ENCODE measurements around the gene NQO1. TPM values are rescaled to one million over a fixed set of nuclear protein-coding genes. Genes with fewer than 3 reads are reported as not detected.

Gene NQO1
- total RNA-seq, 1 donor from 2014 or later = 9.8 TPM

DNA sequence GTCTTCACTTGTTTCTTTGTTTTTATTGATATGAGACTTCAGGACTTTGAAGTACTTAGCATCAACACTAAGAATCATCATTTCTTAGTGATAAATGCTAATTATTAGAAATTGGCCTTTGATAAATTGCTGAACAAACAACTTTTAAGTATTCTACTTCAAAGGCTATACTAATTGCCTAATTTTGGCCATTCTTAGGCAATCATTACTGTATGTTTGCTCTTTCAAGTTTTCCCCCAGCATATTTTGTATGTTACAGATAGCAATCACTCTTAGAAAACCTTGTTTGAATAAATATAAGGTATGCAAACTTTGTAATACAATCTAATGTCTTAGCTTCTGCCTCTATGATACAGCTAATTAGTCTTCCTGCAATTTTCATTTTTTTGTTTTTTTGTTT lies 46.0 kb downstream of the NQO1 start:
- H3K27me3 Mint-ChIP-seq (ENCODE audit: insufficient read depth) = no peaks in the 10 kb centered on the region
- H3K4me1 Mint-ChIP-seq (ENCODE audit: low read depth) = no peaks in the 10 kb centered on the region
- no peak overlapping the region for H3K27ac Mint-ChIP-seq
- intact Hi-C loops (cut with micrococcal nuclease) = loop anchor here (10.0 kb wide), 1 partner anchor 186 kb away; no protein-coding TSS in a partner anchor
- DNase-seq (ENCODE audit: low spot score) = no peak
- no peaks in the 10 kb centered on the region for H3K9me3 Mint-ChIP-seq
- H3K36me3 Mint-ChIP-seq (ENCODE audit: low read depth) = peaks cover 29% of the 10 kb centered on the region
- H3K4me3 Mint-ChIP-seq = no peak overlapping the region

DNA sequence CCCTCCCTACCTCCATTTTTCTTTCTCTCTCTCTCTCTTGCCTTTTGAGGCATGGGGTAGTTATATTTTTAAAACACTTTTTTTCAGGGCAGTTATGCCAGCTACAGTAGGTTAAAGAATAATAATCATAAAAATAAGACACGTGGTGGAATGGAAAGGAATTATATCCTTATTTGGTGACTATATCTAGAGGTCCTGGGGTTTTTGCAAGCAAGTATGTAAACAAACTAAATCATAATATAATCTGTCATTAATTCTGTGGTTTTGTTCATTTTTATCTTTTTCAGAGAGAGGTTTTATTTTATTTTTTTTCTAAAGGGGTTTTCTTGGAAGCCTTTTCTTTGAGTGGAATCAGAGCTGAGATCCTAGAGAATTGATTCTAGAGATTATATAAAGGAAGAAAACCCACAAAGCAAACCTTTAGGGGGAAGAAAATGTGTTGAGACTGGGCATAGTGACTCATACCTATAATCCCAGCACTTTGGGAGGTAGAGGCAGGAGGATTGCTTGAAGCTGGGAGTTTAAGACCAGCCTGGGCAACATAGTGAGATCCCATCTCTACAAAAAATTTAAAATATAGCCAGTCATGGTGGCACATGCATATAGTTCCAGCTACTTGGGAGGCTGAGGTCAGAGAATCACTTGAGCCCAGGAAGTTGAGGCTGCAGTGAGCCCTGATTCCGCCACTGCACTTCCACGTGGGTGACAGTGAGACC lies 53.2 kb downstream of the NQO1 start:
- Mint-ChIP-seq H3K36me3 (ENCODE audit: low read depth) (peaks cover 35% of the 10 kb centered on the region), H3K9me3 (no peaks in the 10 kb centered on the region), H3K27me3 (ENCODE audit: insufficient read depth) (no peaks in the 10 kb centered on the region), H3K4me3 (no peak overlapping the region), H3K27ac (no peak overlapping the region), H3K4me1 (ENCODE audit: low read depth) (peaks cover under 1% of the 10 kb centered on the region)
- intact Hi-C loops (cut with micrococcal nuclease) = no loop called here
- no peak for DNase-seq (ENCODE audit: low spot score)

- H3K4me1 Mint-ChIP-seq (ENCODE audit: low read depth) = peaks cover 7% of the 10 kb centered on the region
- H3K27ac Mint-ChIP-seq = no peak overlapping the region
- H3K36me3 Mint-ChIP-seq (ENCODE audit: low read depth) = peaks cover 36% of the 10 kb centered on the region
- H3K9me3 Mint-ChIP-seq = no peaks in the 10 kb centered on the region
- H3K4me3 Mint-ChIP-seq = no peak overlapping the region
- DNase-seq (ENCODE audit: low spot score) = no peak
- intact Hi-C loops (cut with micrococcal nuclease) = no loop called here
- H3K27me3 Mint-ChIP-seq (ENCODE audit: insufficient read depth) = no peaks in the 10 kb centered on the region
Observed at GRCh38 chr16:69672315-69672997, 53.9 kb downstream of the NQO1 start.

DNA sequence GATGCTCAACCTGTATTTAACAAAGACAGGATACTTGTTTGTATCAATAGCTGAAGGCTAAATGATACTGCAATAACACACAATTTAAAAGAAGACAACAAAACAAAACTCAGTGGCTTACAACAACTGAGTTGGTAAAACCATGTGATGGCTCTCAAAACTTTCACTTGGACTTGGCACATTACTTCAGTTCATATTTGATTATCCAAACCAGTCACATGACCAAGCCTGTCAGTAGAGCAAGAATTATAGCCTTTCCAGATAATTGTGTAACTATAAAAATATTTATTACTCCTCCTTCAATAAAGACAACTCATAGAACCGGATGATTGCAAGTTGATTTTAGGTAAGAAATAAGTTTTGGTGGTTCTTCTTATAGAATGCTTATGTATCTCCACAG lies 56.8 kb downstream of the NQO1 start:
- Mint-ChIP-seq H3K27me3 (ENCODE audit: insufficient read depth) (no peaks in the 10 kb centered on the region), H3K36me3 (ENCODE audit: low read depth) (peaks cover 26% of the 10 kb centered on the region), H3K4me3 (no peak overlapping the region), H3K27ac (no peak overlapping the region), H3K9me3 (no peaks in the 10 kb centered on the region), H3K4me1 (ENCODE audit: low read depth) (peaks cover 9% of the 10 kb centered on the region)
- no peak for DNase-seq (ENCODE audit: low spot score)
- intact Hi-C loops (cut with micrococcal nuclease) = no loop called here

DNA sequence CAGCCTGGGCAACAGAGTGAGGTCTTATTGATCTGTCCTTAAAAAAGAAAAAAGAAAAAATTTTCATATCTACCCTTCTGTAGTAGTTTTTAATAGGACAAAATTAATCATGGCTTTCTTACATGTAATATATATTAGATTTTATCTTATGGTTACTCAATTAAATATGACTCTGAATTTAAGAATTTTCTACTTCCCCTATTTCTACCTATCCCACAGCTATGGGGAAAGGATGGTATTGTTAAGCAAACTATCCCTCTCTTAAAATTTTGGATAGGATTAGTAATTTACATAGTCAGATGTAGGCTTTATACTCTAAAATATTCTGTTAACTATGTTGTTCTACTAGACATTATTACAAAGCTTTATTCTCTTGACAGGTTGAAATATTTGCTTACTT lies 62.5 kb downstream of the NQO1 start:
- Mint-ChIP-seq H3K27me3 (ENCODE audit: insufficient read depth) (no peaks in the 10 kb centered on the region), H3K36me3 (ENCODE audit: low read depth) (peaks cover 19% of the 10 kb centered on the region), H3K9me3 (no peaks in the 10 kb centered on the region), H3K27ac (no peak overlapping the region), H3K4me1 (ENCODE audit: low read depth) (peaks cover 9% of the 10 kb centered on the region), H3K4me3 (no peak overlapping the region)
- no peak for DNase-seq (ENCODE audit: low spot score)
- intact Hi-C loops (cut with micrococcal nuclease) = no loop called here

- peaks cover 6% of the 10 kb centered on the region for H3K4me1 Mint-ChIP-seq (ENCODE audit: low read depth)
- DNase-seq (ENCODE audit: low spot score) = no peak
- no peaks in the 10 kb centered on the region for H3K27me3 Mint-ChIP-seq (ENCODE audit: insufficient read depth)
- no peak overlapping the region for H3K4me3 Mint-ChIP-seq
- H3K9me3 Mint-ChIP-seq = no peaks in the 10 kb centered on the region
- peaks cover 15% of the 10 kb centered on the region for H3K36me3 Mint-ChIP-seq (ENCODE audit: low read depth)
- intact Hi-C loops (cut with micrococcal nuclease) = no loop called here
- no peak overlapping the region for H3K27ac Mint-ChIP-seq
Observed at GRCh38 chr16:69662901-69663300, 63.5 kb downstream of the NQO1 start.

GRCh38 chr16:69660166-69660565 lies 66.2 kb downstream of the NQO1 start:
- intact Hi-C loops (cut with micrococcal nuclease) = no loop called here
- Mint-ChIP-seq H3K4me3 (no peak overlapping the region), H3K4me1 (ENCODE audit: low read depth) (no peaks in the 10 kb centered on the region), H3K27me3 (ENCODE audit: insufficient read depth) (no peaks in the 10 kb centered on the region), H3K36me3 (ENCODE audit: low read depth) (peaks cover 22% of the 10 kb centered on the region), H3K9me3 (no peaks in the 10 kb centered on the region), H3K27ac (no peak overlapping the region)
- no peak for DNase-seq (ENCODE audit: low spot score)

Other genes with a start within 250 kb of the NQO1 start
- 54.2 and 54.4 TPM in 2 replicates for gene NFAT5, start 160.6 kb downstream of the NQO1 start, total RNA-seq
- gene NOB1, start 28.4 kb upstream of the NQO1 start, total RNA-seq = 132 and 133 TPM in 2 replicates
- gene WWP2, start 35.8 kb upstream of the NQO1 start, total RNA-seq = 53.8 and 58.3 TPM in 2 replicates
- 0.39 and 0.67 TPM in 2 replicates for gene CLEC18A, start 224.8 kb upstream of the NQO1 start, total RNA-seq